GM18517 (cell line): ENCODE measurements around the gene PKD1.

ENCODE experiments used
- ATAC-seq: cut with Tn5 transposase; IDR thresholded peaks from one replicate; pipeline ENCODE4 v1.9.1; 2021; ENCODE audit warnings: mild to moderate bottlenecking, moderate library complexity; ENCODE audit not compliant: unreplicated experiment

PKD1 gene

GRCh38 chr16:2056681-2057407 is 78.9 kb downstream of the PKD1 start:
- no peak for ATAC-seq

GRCh38 chr16:2056077-2056476 is 79.6 kb downstream of the PKD1 start:
- no peak for ATAC-seq

- ATAC-seq: no peak
Measured at GRCh38 chr16:2054543-2055245, 81.0 kb downstream of the PKD1 start.

GRCh38 chr16:2053897-2054296 is 81.8 kb downstream of the PKD1 start:
- no peak for ATAC-seq

- no peak for ATAC-seq
Measured at GRCh38 chr16:2053211-2053610, 82.5 kb downstream of the PKD1 start.

GRCh38 chr16:2048116-2048543 is 87.6 kb downstream of the PKD1 start:
- ATAC-seq: no peak

GRCh38 chr16:2047330-2048115 is 88.2 kb downstream of the PKD1 start, which contains the start of the genes NTHL1 and TSC2:
Gene NTHL1, minus strand, starts transcription at chr16:2047834. Its CDS starts 11 bp downstream, at chr16:2047823.
Gene TSC2, plus strand, starts transcription at chr16:2047985. Its CDS starts 631 bp downstream, at chr16:2048616.
- peak; percentile 92 for ATAC-seq

GRCh38 chr16:2046893-2047329 is 88.8 kb downstream of the PKD1 start:
- peak; percentile 4 for ATAC-seq

GRCh38 chr16:2045965-2046892 is 89.5 kb downstream of the PKD1 start:
- no peak for ATAC-seq

GRCh38 chr16:2044541-2044940 is 91.2 kb downstream of the PKD1 start:
- ATAC-seq: no peak

GRCh38 chr16:2043667-2044451 is 91.8 kb downstream of the PKD1 start:
- no peak for ATAC-seq

GRCh38 chr16:2042986-2043666 is 92.6 kb downstream of the PKD1 start:
- ATAC-seq: no peak

- ATAC-seq: no peak
Measured at GRCh38 chr16:2042171-2042985, 93.3 kb downstream of the PKD1 start.

GRCh38 chr16:2040787-2041522 is 94.7 kb downstream of the PKD1 start:
- ATAC-seq: no peak

- no peak for ATAC-seq
Measured at GRCh38 chr16:2040041-2040786, 95.5 kb downstream of the PKD1 start.

- no peak for ATAC-seq
Measured at GRCh38 chr16:2039274-2040031, 96.2 kb downstream of the PKD1 start.
